Activated T-helper 17 cell treated with anti-CD3 and anti-CD28 coated beads, Interleukin-2, amount 50 U/mL, for 72 hours (primary cell): ENCODE data around the gene EMILIN3. TPM values are rescaled to one million over a fixed set of nuclear protein-coding genes. Genes with fewer than 3 reads are reported as not detected.

Experiments
- ATAC-seq: fragments of 150-1000 bp; cut with Tn5 transposase; replicated peaks from 2 replicates; pipeline ENCODE4 v1.10.0; 2021; ENCODE audit warnings: mild to moderate bottlenecking, moderate library complexity
- H3K27ac Mint-ChIP-seq: one replicate; pipeline ENCODE4 v1.8.0; 2022; ENCODE audit warnings: mixed read lengths
- H3K27me3 Mint-ChIP-seq: one replicate; pipeline ENCODE4 v1.8.0; 2022; ENCODE audit warnings: mixed read lengths
- H3K36me3 Mint-ChIP-seq: one replicate; pipeline ENCODE4 v1.8.0; 2022; ENCODE audit warnings: low read depth, mild to moderate bottlenecking, mixed read lengths
- H3K4me1 Mint-ChIP-seq: one replicate; pipeline ENCODE4 v1.8.0; 2022; ENCODE audit warnings: mixed read lengths
- H3K4me3 Mint-ChIP-seq: one replicate; pipeline ENCODE4 v1.8.0; 2022; ENCODE audit warnings: mild to moderate bottlenecking, mixed read lengths
- H3K9me3 Mint-ChIP-seq: one replicate; pipeline ENCODE4 v1.8.0; 2022; ENCODE audit warnings: mixed read lengths
- total RNA-seq, 2 donors: library from RNA; stranded (reverse); gene quantifications; one replicate each; pipeline ENCODE4 v1.2.3, GENCODE V29; 2022

Gene EMILIN3
- total RNA-seq, result not detected

GRCh38 chr20:41366546-41367392, at the start of gene EMILIN3:
Gene EMILIN3 (minus strand): TSS chr20:41366818. CDS start chr20:41366634, 184 bp downstream.
- Mint-ChIP-seq H3K9me3 (peaks cover 5% of the 10 kb centered on the region), H3K36me3 (no peaks in the 10 kb centered on the region), H3K4me3 (peak within 1 kb of the TSS; percentile 54), H3K27me3 (peaks cover 34% of the 10 kb centered on the region), H3K4me1 (no peaks in the 10 kb centered on the region), H3K27ac (no peak within 1 kb of the TSS)
- no peak for ATAC-seq

DNA sequence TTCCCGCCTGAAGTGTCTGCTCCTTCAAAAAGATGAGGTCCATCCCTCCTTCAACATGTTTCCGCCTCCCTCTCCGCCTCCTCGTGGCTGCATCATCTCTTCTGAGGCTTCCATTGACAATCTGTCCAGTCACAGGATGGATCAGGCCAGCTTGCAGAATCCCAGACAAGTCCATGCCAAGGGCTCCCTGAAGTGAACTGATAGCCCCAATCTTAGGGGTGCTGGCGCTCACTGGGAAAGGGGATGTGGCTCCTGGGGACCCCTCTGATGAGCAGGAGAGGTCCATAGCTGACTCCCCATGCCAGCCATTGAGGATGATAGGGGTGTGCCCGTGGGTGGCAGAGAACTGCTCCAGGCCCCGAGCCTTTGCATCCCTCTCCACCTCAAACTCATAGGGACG, 48.6 kb upstream of the EMILIN3 start:
- H3K36me3 Mint-ChIP-seq, result peaks cover 92% of the 10 kb centered on the region
- no peak overlapping the region for H3K4me3 Mint-ChIP-seq
- H3K4me1 Mint-ChIP-seq, result peaks cover 5% of the 10 kb centered on the region
- H3K27me3 Mint-ChIP-seq, result no peaks in the 10 kb centered on the region
- no peak overlapping the region for H3K27ac Mint-ChIP-seq
- no peaks in the 10 kb centered on the region for H3K9me3 Mint-ChIP-seq
- no peak for ATAC-seq

DNA sequence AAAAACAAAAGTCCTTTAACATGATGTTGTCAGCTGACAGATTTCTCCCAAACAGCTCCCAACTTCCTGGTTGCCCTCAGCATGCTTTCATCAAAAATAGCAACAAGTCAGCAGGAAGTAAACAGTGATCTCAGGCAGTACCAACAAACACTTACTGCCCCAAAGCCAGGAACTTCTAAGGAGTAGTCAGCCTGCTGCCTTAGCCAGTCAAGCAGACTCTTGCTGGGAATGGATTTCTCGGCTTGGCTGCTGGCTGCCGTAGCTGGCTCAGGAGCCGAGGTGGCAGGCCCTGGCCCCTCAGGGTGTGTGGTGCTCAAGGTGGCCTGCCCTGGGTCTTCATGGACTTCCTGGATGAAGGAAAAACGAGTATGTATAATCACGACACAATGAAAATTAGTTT, 46.6 kb upstream of the EMILIN3 start:
- H3K4me3 Mint-ChIP-seq, result no peak overlapping the region
- peak overlapping the region; percentile 55 for H3K27ac Mint-ChIP-seq

GRCh38 chr20:41412324-41413120, 45.9 kb upstream of the EMILIN3 start:
- Mint-ChIP-seq H3K27ac (peak overlapping the region; percentile 0), H3K36me3 (peaks cover 82% of the 10 kb centered on the region), H3K9me3 (no peaks in the 10 kb centered on the region)

More for the DNA sequence above, 46.6 kb upstream of the EMILIN3 start:
- no peak for ATAC-seq
- Mint-ChIP-seq H3K9me3 (no peaks in the 10 kb centered on the region), H3K36me3 (peaks cover 85% of the 10 kb centered on the region), H3K27me3 (no peaks in the 10 kb centered on the region), H3K4me1 (peaks cover 17% of the 10 kb centered on the region)

DNA sequence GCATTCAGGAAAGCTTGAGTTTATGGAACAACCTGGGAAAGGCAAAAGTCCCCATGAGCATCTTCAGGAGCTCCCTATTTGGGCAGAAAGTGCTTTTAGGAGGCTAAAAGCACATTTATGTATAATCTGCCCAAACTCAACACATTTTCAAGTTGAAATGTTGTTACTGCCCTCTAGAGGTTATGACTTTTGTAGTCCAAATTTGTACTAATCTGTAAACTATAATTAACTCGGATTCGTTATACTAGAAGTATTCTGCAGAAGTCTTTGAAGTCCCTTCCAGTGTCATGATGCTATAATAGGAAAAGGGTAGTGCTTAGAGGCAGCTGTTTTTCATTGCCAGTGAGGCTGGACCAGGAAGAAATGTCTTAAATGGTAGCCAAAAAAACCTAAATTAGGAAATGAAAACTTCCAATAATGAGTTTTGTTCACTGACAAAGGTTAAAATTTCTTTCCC, 44.8 kb upstream of the EMILIN3 start:
- no peak for ATAC-seq
- Mint-ChIP-seq H3K4me3 (no peak overlapping the region), H3K27ac (peak overlapping the region; percentile 0), H3K9me3 (no peaks in the 10 kb centered on the region), H3K4me1 (peaks cover 17% of the 10 kb centered on the region), H3K27me3 (no peaks in the 10 kb centered on the region), H3K36me3 (peaks cover 82% of the 10 kb centered on the region)

More at GRCh38 chr20:41412324-41413120, 45.9 kb upstream of the EMILIN3 start:
- Mint-ChIP-seq H3K27me3 (no peaks in the 10 kb centered on the region), H3K4me1 (peaks cover 17% of the 10 kb centered on the region), H3K4me3 (no peak overlapping the region)
- no peak for ATAC-seq

DNA sequence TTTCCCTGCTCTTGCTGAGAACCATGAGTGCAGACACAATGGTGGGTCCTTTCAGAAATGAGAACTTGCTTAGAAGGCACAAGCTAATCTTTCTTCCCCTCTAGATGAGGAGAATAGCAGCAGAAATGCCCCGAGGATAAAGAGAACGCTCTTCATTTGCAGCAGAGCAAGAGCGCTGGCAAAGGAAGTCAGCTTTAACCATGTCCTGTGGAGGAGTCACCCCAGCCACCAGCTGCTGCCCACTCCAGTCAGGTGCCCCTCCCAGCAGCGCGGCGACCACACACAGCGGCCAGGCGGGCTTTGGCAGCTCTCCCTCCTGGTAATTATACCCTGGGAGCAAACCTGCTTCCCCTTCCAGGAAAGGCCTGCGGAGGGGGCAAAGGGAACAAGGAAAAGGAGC, 42.4 kb upstream of the EMILIN3 start:
- Mint-ChIP-seq H3K4me3 (no peak overlapping the region), H3K4me1 (peaks cover 17% of the 10 kb centered on the region), H3K9me3 (no peaks in the 10 kb centered on the region), H3K27me3 (no peaks in the 10 kb centered on the region), H3K36me3 (peaks cover 82% of the 10 kb centered on the region), H3K27ac (peak overlapping the region; percentile 73)
- ATAC-seq, result no peak

DNA sequence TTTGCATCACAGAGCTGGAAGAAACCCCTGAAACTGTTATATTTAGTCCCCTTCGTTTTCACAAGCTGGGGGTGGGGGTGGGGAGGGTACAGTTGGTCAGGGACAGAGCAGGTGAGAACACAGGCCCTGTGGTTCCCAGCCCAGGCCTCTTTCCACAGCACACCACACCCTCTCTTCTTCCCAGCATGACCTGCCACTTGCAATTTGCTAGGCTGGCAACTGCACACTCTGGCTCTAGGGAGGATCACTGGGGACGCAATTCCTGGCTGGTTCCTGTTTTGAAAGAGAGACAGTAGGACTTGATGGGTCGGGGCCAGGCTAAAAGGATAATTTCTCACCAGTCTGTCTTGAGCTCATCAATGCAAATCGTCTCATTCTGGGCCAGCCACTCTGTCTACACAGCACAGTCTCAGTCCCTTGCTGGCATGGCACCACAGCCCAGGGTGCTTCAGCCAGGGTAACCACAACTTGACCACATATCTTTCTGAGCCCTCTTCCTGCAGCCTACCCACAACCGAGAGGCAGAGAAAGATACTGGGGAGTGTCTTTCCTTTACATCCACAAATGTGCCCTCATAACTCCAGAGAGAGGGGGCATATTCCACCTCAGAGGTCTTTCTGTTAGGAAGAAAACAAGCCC, 41.7 kb upstream of the EMILIN3 start:
- no peaks in the 10 kb centered on the region for H3K9me3 Mint-ChIP-seq
- H3K27ac Mint-ChIP-seq, result peak overlapping the region; percentile 73
- no peak overlapping the region for H3K4me3 Mint-ChIP-seq
- H3K27me3 Mint-ChIP-seq, result no peaks in the 10 kb centered on the region
- peaks cover 12% of the 10 kb centered on the region for H3K4me1 Mint-ChIP-seq
- H3K36me3 Mint-ChIP-seq, result peaks cover 79% of the 10 kb centered on the region
- ATAC-seq, result peak; percentile 75

- Mint-ChIP-seq H3K27me3 (no peaks in the 10 kb centered on the region), H3K9me3 (no peaks in the 10 kb centered on the region), H3K36me3 (peaks cover 77% of the 10 kb centered on the region), H3K27ac (peak overlapping the region; percentile 51), H3K4me3 (no peak overlapping the region), H3K4me1 (peaks cover 12% of the 10 kb centered on the region)
- no peak for ATAC-seq
Observed at GRCh38 chr20:41407607-41408006, 41.0 kb upstream of the EMILIN3 start.

DNA sequence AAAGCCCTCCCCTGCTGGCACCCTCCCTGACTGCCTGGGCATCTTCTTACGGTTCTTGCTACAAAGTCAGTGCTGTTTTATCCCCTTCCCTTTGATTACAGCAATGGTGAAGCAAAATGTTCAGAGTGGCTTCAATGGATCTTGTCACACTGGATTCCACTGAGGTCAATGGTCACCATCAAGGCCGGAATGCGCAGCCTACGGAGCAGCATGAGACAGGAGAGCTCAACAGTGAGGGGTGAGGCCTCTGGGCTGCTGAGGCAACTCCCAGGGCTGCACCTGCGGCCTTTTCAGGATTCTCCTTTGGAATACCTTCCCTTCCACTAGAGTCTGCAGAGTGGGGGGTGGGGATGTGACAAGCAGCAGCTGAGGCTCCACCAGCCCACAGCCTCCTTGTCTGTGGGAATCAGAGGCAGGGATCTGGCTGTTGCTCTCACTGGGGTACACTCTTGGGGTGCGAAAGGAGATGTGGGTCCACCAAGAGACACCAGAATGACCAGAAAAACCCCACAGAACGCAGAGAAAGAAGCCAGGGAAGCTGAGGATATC, 40.4 kb upstream of the EMILIN3 start:
- Mint-ChIP-seq H3K36me3 (peaks cover 70% of the 10 kb centered on the region), H3K27ac (peak overlapping the region; percentile 51), H3K4me3 (no peak overlapping the region), H3K4me1 (peaks cover 12% of the 10 kb centered on the region), H3K9me3 (no peaks in the 10 kb centered on the region), H3K27me3 (no peaks in the 10 kb centered on the region)
- ATAC-seq, result no peak

GRCh38 chr20:41406353-41406752, 39.7 kb upstream of the EMILIN3 start:
- Mint-ChIP-seq H3K4me3 (no peak overlapping the region), H3K27me3 (no peaks in the 10 kb centered on the region), H3K9me3 (no peaks in the 10 kb centered on the region), H3K36me3 (peaks cover 64% of the 10 kb centered on the region), H3K27ac (no peak overlapping the region), H3K4me1 (peaks cover 12% of the 10 kb centered on the region)
- ATAC-seq, result no peak

DNA sequence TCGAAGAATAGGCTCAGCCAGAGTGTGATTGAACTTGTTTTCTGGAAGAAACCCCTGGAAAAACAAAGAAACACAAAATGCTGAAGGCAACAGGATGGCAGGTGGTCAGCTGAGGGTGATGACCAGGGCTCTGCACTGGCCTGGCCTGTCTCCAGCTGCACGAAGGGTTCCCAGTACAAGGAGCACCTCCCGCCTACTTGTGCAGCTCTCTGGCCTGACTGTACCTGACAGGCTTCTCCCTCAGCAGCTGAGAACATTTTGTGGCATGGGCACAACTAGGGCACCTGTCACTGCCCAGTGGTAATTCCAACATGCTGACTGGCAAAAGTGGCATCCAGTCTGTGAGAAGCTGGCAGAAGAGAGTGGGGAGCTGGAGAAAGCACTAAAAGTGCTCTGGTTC, 38.8 kb upstream of the EMILIN3 start:
- Mint-ChIP-seq H3K27ac (no peak overlapping the region), H3K27me3 (no peaks in the 10 kb centered on the region), H3K4me1 (peaks cover 12% of the 10 kb centered on the region), H3K4me3 (no peak overlapping the region), H3K9me3 (no peaks in the 10 kb centered on the region), H3K36me3 (peaks cover 57% of the 10 kb centered on the region)
- ATAC-seq, result no peak

GRCh38 chr20:41403604-41404003, 37.0 kb upstream of the EMILIN3 start:
- no peaks in the 10 kb centered on the region for H3K27me3 Mint-ChIP-seq
- ATAC-seq, result no peak
- no peaks in the 10 kb centered on the region for H3K9me3 Mint-ChIP-seq
- H3K4me1 Mint-ChIP-seq, result peaks cover 4% of the 10 kb centered on the region
- H3K36me3 Mint-ChIP-seq, result peaks cover 45% of the 10 kb centered on the region
- no peak overlapping the region for H3K27ac Mint-ChIP-seq
- H3K4me3 Mint-ChIP-seq, result no peak overlapping the region

DNA sequence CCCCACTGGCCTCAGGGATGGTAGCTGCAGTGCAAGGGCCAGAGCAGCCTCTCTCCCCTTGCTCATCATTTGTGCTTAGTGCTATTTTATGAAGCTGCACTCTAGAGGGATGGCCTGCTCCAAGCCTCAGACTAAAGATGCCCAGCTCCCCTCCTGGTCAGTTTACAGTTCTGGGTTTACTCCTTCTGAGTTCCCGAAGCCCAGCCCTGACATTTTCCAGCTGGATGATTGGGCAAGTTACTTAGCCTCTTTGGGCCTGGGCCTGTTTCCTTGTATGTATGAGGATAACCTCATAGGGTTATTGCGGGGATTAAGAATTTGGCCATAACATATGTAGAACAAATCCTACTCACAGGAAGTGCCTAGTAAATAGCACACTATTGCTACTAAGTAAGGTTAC, 31.8 kb upstream of the EMILIN3 start:
- no peak overlapping the region for H3K4me3 Mint-ChIP-seq
- H3K27ac Mint-ChIP-seq, result no peak overlapping the region
- ATAC-seq, result no peak
- H3K36me3 Mint-ChIP-seq, result peaks cover 4% of the 10 kb centered on the region
- no peaks in the 10 kb centered on the region for H3K4me1 Mint-ChIP-seq
- no peaks in the 10 kb centered on the region for H3K27me3 Mint-ChIP-seq
- no peaks in the 10 kb centered on the region for H3K9me3 Mint-ChIP-seq
